NCI-H2227 (cell line): Measurements from ENCODE around the gene TAF1C.
A peak's percentile ranks its signal among the peaks of the same experiment; 100 is the strongest.

Experiments used
- DNase-seq: peaks from one replicate; lab custom pipeline; 2025; ENCODE audit not compliant: unreplicated experiment; lab: John Stamatoyannopoulos, UW

Gene TAF1C

DNA sequence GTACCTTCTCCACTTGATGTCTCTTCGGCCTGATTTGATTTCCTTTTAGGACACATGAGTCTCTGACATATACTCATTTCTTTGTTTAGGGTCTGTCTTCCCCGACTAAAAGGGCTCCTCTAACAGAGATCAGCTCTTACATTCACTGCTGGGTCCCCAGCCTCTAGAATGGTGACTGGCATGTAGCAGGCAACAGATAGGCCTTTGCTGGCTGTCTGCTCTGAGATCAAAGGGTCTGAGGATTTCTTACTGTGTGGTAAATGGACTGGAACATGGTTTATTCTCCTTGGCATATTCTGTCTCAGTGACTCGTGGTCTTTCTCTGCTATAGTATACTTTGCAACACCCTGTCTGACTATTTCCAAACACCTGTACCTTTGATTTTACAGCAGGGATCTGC lies 25.1 kb downstream of the TAF1C start:
- DNase-seq: no peak

DNA sequence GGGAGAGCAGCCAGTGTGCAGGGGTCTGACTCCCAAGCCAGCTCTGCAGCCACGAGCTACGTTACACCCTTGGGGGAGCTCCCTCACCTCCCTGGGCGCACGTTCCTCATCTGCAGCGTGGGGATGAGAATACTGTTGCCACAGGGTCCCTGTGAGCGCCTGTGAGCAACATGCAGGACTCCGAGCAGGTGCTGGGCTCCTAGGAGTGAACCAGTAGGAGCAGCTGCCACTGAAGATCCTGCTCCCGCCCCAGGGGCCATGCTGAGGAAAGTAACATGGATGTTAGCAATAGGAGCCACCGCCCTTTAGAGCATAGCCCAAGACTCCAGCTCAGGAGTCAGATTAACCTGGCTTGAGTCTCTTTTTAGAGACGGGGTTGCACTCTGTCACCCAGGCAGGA lies 25.8 kb downstream of the TAF1C start:
- DNase-seq: no peak

DNA sequence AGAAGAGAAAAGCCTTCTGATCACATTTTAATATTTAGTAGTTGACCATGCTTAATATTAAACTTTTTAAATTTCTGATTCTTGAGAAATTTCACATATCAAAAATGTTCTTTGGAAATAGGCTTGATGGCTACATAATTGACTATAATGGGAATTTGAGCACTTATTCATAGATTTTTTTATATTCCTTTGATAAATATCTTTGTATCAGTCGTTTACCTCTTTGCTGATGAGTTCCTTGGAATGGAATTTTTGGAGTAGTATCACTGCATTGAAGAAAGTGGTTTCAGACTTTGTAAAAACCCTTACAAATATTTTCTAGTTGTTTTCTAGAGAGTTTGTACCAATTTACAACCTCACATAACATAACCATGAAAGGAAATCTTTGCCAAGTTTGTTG lies 27.1 kb downstream of the TAF1C start:
- no peak for DNase-seq

DNA sequence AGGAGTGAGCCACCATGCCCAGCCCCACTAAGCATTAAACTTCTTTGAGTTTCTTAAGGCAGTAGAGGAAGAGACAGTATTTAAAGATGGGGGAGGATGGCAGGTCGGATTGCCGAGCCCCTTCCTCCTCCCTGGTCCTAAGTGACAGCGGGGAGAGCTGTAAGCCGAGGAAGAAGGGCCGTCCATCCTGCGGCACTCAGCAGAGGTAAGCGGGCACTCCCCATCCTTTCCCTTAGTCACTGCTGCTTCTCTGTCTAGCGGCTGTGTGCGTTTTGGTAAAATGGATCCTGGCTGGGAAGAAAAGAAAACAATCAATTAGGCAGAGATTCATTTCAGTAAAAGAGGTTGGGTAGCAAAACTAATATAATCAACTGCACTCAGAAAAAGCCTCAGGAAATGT lies 27.9 kb downstream of the TAF1C start:
- no peak for DNase-seq

DNA sequence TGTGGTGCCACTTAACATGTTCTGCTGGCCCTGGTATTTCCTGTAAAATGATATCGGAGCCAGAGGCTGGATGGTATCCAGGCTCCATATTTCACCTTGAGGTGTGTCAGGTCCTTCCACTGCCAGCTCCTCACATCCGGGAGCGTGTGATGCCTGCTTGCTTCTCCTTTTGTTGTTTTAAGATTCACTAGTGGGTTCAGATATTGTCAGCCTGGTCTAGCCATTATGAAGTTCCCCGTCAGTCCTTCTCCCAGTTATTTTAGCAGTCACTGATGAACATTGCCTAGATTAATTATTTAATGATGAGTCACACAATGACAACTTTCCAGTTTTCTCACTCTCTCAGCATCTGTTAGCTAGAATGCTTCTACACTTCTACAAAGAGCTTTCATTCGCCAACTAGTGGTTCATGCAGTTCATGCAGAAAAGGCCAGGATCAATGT lies 30.5 kb downstream of the TAF1C start:
- no peak for DNase-seq

DNA sequence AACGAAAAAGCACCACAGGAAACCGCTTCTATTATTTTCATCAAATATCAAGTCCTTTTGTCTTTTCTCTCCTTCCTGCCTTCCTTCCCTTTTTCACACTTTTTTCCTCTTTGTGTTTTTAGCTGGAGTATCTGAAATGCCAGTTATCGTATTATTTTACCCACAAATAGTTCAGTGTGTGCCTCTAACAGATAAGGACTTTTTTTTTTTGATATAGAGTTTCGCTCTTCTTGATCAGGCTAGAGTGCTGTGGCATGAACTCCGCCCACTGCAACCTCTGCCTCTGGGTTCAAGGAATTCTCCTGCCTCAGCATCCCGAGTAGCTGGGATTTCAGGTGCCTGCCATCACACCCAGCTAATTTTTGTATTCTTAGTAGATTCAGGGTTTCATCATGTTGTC lies 31.1 kb downstream of the TAF1C start:
- DNase-seq: no peak

DNA sequence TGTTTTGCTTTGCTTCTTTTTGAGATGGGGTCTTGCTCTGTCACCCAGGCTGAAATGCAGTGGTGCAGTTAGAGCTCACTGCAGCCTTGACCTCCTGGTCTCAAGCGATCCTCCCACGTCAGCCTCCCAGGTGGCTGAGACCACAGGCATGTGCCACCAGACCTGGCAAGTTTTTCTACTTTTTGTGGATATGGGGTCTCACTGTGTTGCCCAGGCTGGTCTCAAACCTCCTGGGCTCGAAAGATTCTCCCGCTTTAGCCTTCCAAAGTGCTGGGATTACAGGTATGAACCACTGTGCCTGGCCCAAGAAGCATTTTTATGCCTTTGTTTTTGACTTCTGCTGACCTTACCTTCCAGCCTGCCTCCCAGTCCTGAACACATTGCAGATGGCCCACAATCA lies 31.6 kb downstream of the TAF1C start:
- no peak for DNase-seq

DNA sequence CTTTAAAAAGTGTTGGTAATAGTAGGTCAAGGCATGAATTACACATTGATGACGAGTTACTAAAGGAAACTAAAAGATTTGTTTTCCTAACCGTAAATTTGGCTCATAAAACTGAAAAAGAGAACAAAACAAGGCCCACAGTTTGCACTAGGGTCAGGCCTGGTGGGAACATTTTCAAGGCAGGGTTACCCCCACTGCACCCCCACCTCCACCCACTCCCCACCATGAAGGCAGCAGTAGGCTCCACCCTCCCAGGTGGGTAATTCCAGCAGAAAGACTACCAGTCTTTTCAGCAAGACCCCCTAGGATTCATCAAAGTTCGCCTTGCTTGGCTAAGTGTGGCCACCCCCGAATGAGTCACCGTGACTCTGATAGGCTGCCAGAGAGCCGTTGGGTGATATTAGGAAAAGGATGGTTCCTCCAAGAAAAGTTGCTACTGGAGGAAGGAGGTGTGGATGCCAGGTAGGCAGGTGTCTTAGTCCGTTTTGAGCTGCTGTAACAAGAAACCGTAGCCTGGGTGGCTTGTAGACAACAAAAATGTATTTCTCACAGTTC lies 33.1 kb downstream of the TAF1C start:
- DNase-seq: no peak

DNA sequence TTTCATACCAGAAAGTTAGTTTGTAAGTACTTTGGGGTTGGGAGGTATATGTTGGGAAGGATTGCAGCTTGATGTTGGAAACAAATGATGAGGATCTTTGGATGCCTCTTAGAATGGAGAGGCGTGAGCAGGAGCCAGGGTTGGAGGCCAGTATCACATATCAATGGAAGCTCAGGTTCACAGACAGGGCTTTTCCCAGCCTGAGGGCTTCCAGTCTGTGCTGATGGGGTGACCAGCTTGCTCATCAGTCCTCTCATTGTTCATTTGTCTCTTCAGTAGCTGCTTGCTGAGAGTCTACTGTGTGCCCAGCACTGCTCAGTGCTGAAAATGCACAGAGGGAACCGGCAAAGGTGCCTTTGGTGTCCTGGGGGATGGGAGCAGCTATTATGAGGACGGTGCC lies 35.9 kb downstream of the TAF1C start:
- DNase-seq: no peak

DNA sequence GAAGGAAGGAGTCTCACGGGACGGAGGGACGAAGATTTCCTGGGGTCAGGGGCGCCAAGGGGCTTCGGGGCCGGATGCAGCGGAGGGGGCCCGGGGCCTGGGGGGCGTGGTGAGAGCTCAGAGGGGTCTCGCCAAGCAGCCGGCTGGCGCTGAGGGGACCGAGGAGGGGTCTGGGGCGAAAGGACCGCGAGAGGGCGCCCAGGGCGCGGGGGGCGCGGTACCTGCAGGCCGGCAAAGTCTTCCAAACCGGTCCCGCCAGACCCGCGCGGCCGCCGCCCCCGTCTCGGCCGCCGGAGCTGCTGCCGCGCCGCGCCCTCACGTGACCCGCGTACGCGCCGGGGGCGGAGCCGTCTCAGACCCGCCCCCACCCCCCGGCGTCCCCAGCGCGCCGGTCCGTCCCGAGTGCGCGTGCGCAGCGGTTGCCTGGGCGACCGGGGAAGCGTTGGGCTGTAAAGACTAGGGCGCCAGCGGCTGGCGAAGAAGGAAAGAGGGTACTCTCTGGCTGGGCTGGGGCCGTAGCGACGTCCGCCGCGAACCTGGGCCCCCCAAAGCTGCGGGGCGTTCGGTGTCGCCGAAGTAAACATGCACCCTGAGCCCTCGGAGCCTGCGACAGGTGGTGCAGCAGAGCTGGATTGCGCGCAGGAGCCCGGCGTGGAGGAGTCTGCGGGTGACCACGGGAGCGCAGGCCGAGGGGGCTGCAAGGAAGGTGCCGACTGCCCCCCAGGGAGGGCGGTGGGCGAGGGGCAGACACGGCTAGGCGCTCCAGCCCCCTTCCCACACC lies 41.8 kb downstream of the TAF1C start, which contains the start of the genes DNAAF1 and HSDL1:
Gene DNAAF1, plus strand, starts transcription at position 450 of the 781 bp plus-strand sequence. Its CDS starts 133 bp downstream, at position 583.
Gene HSDL1, minus strand, starts transcription at position 319 of the 781 bp plus-strand sequence. CDS start 13,856 bp downstream, outside the sequence.
- peak; percentile 91 for DNase-seq

DNA sequence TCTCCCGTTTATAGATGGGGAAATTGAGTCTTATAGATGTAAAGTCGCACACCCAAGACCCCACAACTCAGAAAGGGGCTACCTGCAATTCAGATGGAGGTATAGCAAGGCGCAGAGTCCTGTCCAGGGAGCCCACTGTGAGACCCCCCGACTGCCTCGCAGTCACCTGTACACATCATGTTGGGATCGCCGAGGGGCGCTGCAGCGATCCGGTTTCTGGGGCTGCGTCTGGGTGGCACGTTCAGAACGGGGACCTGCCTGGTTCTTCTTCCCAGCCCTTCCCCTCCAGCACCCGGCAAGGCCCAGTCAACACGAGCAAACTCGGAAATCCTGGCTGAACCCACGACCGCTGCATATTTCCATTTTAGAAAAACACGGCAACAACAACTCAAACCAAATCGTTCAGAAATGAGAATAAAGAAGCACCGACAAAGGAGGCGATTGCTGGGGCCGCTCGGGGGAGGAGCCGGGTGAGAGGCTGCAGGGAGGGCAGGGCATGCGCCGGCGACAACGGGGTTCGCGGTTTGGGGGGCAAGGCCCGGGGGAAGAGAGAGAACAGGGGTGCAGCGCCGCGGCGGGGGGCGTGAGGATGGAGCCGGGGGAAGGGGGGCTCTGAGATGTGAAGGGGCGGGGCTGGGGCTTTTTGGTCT lies 42.5 kb downstream of the TAF1C start:
- DNase-seq: peak; percentile 29

DNA sequence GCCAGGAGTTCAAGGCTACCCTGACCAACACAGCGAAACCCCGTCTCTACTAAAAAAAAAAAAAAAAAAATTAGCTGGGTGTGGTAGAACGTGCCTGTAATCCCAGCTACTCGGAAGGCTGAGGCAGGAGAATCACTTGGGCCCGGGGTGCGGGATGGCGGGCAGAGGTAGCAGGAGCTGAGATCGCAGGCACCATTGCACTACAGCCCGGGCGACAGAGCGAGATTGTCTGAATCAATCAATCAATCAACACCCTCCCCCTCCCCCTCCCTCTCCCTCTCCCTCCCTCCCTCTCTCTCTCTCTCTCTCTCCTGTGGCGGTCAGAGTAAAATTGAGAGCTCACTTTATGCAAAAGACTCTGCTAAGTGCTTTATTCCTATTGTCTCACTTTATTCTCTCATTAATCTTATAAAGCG lies 43.1 kb downstream of the TAF1C start:
- DNase-seq: no peak

DNA sequence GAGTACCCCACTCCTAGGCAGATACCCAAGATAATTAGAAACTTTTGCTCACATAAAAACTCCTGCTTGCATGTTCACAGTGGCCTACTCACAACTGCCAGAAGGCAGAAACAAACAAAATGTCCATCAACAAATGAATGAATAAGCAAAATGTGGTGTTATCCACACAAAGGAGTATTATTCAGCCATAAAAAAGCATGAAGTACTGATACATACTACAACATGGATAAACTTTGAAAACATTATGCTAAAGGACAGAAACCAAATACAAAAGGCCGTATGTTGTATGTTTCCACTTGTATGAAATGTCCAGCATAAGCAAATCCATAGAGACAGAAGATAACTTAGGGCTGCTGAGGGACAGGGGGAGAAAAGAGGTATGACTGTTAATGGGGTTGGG lies 43.8 kb downstream of the TAF1C start:
- DNase-seq: no peak

DNA sequence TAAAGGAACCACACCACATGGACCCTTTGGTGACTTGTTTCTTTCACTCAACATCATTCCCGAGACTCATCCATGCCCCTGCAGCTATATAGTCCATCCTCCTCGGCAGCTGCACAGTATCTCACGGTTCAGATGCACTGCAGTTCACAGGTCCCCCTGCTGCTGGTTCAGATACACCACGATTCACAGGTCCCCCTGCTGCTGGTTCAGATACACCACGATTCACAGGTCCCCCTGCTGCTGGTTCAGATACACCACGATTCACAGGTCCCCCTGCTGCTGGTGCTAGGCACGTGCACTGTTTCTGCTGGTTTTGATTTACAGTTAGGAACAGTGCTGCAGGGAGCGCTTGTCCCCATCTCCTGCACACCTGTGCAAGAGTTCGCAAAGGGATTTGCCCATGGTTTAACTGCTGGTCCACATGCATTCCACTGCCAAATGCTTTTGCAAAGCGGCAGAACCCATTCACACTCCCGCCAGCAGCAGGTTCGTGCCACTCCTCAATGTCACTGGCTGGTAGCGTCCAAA lies 45.6 kb downstream of the TAF1C start:
- DNase-seq: no peak

DNA sequence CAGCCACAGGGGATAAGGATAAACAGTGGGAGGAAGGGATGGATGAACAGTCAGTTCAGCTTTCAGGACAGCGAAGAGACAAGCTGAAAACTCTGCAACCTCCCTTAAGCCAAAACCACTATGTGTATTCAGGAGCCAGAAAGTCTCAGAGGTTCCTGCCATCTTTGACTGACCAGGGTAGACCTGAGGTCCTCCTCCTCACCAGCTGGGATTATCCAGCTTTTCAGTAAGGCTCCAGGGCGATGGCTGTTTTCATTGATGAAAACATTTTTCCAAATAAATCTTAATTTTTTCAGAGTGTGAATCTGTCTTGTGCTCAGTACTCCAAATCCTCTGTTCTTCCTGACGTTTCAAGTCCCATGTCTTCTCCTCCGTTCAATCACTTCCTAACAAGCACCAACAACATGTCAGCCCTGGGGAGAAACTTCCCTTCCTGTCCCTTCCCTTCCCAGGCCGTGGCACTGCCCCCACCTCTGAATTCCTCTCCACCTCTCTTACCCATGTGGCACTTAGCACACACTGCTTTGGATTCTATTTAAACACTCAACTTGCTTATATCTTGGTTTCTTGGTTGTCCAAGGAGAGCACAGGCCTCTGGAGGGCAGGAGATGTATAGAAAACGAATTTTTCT lies 47.1 kb downstream of the TAF1C start:
- no peak for DNase-seq

DNA sequence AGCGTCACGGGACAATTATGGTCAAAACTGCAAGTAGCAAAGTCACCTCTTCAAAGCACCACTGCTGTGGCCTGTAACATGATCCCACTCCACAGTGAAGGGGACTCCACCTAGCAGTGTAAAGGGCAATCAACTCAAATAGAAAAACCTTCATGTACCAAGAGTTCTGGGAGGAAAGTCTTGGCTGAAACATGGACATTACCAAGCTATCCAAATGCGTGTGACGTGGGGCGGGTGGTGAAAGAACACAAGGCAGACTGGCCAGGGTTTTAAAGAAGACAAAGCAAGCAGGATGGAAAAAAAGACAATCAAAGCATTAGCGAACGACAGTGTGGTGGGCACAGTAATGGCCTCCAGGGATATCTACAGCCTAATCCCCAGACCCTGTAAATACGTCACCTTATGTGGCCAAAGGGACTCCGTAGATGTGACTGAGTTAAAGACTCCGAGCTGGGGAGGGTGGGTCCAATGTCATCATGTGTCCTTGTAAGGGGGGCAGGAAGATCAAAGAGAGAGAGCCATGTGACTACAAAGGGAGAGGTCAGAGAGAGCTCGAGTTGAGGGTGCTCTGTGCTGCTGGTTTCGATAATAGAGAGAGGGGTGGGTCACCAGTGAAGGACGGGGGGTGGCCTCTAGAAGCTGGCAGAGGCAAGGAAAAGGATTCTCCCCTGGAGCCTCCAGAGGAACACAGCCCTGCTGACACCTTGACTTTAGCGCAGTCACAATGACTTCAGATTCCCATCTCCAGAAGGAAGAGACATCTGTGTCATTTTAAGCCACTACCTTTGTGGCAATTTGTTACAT lies 47.8 kb downstream of the TAF1C start:
- peak; percentile 25 for DNase-seq

DNA sequence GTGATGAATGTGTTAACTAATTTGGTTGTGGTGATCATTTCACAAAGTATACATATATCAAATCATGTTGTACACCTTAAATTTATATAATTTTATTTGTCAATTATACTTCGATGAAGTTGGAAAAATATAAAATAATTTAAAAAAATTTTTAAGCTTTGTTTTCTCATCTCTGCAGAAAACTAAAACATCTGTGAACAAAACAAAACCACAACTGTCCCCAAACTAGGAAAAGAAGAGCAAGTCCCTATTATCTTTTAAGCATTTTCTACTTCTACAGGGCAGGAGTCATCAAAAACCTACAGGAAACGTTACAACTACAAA lies 48.4 kb downstream of the TAF1C start:
- no peak for DNase-seq

DNA sequence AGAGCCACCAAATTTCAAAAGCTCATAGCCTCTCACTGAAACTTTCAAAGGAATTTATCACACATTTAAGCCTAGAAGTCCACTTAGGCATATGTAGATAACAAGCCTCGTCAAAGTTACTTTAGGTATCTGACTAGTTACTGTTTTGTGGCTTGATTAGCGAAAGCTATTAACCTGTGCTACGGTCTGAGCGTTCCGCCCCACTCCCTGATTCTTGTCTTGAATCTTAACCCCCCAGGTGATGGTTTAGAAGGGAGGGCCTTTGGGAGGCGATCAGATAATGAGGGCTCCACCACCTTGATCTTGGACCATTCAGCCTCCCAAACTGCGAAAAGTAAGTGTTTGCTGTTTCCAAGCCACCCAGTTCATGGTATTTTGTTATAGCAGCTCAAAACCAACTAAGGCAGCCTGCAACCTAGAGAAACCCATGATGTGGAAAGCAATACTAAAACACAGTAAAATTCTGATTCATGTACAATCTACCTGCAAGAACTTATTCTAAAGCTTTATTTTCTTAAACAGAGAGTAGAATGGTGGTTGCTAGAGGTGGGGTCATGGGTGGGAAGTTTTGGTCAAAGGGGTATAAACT lies 49.0 kb downstream of the TAF1C start:
- no peak for DNase-seq

DNA sequence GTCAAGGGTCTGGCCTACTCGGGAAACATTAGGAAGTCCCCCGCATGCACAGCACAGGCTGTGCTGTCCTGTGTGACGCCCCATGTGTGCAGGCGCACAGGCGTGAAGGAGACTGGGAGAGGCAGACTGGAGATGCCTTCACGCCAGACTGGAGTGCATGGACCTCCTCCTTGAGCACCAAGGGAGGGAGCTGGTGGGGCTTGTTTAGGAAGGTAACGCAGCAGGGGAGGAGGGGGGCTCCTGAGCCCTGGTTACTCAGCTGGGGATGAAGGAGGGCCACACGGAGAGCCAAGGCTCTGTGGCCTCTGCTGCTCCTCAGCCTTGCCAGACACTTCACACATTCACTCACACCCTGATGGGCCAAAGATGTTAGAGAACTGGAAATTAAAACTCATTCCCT lies 49.6 kb downstream of the TAF1C start:
- no peak for DNase-seq

DNA sequence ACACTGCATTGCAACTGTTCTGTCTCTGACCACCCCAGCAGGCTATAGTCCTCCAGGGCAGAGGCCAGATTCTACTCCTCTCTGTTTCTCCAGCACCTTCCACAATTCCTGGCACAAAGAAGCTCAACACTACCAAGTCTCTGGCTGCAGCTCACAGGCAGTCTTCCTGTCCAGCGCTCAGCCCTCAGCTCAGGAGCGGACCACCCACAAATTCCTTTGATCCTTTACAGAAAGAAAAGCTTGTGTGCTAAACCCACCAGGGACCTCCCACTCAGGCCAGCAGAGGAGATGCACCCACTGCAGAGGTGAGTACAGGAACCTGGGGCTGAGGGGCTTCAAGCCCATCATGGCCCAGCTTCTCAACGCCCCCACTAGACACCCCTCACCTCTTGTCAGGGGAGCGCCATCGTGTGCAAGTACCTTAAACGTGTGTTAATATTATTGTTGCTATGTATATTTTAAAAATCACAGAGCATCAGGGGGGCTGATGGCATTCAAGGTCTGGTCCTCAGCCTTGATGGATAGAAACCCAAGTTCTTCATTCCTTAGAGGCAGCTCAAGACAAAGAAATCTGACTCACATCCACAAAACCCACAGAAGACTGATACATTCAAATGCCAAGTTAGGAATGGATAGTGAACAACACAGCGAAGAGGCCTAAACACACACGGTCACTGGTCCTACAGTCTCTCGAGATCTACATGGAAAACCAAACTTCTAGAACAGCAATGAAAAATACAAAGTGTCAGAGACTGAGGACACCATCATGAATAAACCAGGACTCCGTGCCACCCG lies 50.3 kb downstream of the TAF1C start:
- no peak for DNase-seq
